IPS-15b (cell line): ENCODE data around the gene STX16.

Experiments used
- H3K27me3 ChIP-seq: one replicate; pipeline ENCODE4 v1.6.1; 2013; ENCODE audit warnings: low read length; ENCODE audit not compliant: control insufficient read depth, insufficient read depth
- H3K36me3 ChIP-seq: one replicate; pipeline ENCODE4 v1.6.1; 2013; ENCODE audit warnings: low read length; ENCODE audit not compliant: control insufficient read depth, insufficient read depth
- H3K4me1 ChIP-seq: one replicate; pipeline ENCODE4 v1.6.1; 2013; ENCODE audit warnings: mild to moderate bottlenecking, low read length; ENCODE audit not compliant: control insufficient read depth, insufficient read depth
- H3K4me3 ChIP-seq: one replicate; pipeline ENCODE4 v1.5.1; 2013; ENCODE audit warnings: low read depth, low read length
- H3K9ac ChIP-seq: one replicate; pipeline ENCODE4 v1.6.1; 2013; ENCODE audit warnings: low read depth, mild to moderate bottlenecking, low read length
- H3K9me3 ChIP-seq: one replicate; pipeline ENCODE4 v1.6.1; 2013; ENCODE audit warnings: mild to moderate bottlenecking, low read length; ENCODE audit not compliant: control insufficient read depth, insufficient read depth

Gene STX16

GRCh38 chr20:58611236-58612030, 39.6 kb upstream of the STX16 start:
- Histone ChIP-seq H3K27me3 (no peaks in the 10 kb centered on the region), H3K9me3 (no peaks in the 10 kb centered on the region), H3K9ac (no peak overlapping the region), H3K4me3 (no peak overlapping the region), H3K4me1 (no peaks in the 10 kb centered on the region), H3K36me3 (no peaks in the 10 kb centered on the region)

GRCh38 chr20:58612121-58612691, 38.9 kb upstream of the STX16 start:
- Histone ChIP-seq H3K36me3 (no peaks in the 10 kb centered on the region), H3K9ac (no peak overlapping the region), H3K27me3 (no peaks in the 10 kb centered on the region), H3K9me3 (no peaks in the 10 kb centered on the region), H3K4me3 (no peak overlapping the region), H3K4me1 (no peaks in the 10 kb centered on the region)

- Histone ChIP-seq H3K9me3 (peaks cover 4% of the 10 kb centered on the region), H3K27me3 (peaks cover 9% of the 10 kb centered on the region), H3K9ac (no peak overlapping the region), H3K36me3 (no peaks in the 10 kb centered on the region), H3K4me1 (no peaks in the 10 kb centered on the region), H3K4me3 (no peak overlapping the region)
Measured at GRCh38 chr20:58613061-58613854, 37.8 kb upstream of the STX16 start.

- Histone ChIP-seq H3K9ac (no peak overlapping the region), H3K9me3 (peaks cover 4% of the 10 kb centered on the region), H3K27me3 (peaks cover 11% of the 10 kb centered on the region), H3K4me3 (no peak overlapping the region), H3K36me3 (no peaks in the 10 kb centered on the region), H3K4me1 (peaks cover under 1% of the 10 kb centered on the region)
Measured at GRCh38 chr20:58614366-58614765, 36.7 kb upstream of the STX16 start.

- Histone ChIP-seq H3K9ac (no peak overlapping the region), H3K9me3 (peaks cover 4% of the 10 kb centered on the region), H3K4me3 (no peak overlapping the region), H3K4me1 (peaks cover 3% of the 10 kb centered on the region), H3K36me3 (no peaks in the 10 kb centered on the region), H3K27me3 (peaks cover 11% of the 10 kb centered on the region)
Measured at GRCh38 chr20:58614984-58615760, 35.9 kb upstream of the STX16 start.

- Histone ChIP-seq H3K9ac (no peak overlapping the region), H3K27me3 (peaks cover 11% of the 10 kb centered on the region)
Measured at GRCh38 chr20:58616411-58616810, 34.7 kb upstream of the STX16 start.

GRCh38 chr20:58617158-58617557, 33.9 kb upstream of the STX16 start:
- peaks cover 11% of the 10 kb centered on the region for H3K27me3 ChIP-seq
- no peak overlapping the region for H3K9ac ChIP-seq
- peaks cover 8% of the 10 kb centered on the region for H3K9me3 ChIP-seq

More at GRCh38 chr20:58616411-58616810, 34.7 kb upstream of the STX16 start:
- Histone ChIP-seq H3K4me3 (no peak overlapping the region), H3K36me3 (no peaks in the 10 kb centered on the region), H3K4me1 (peaks cover 3% of the 10 kb centered on the region), H3K9me3 (peaks cover 4% of the 10 kb centered on the region)

GRCh38 chr20:58618351-58619076, 32.6 kb upstream of the STX16 start:
- no peaks in the 10 kb centered on the region for H3K36me3 ChIP-seq
- H3K27me3 ChIP-seq: peaks cover 11% of the 10 kb centered on the region
- H3K9me3 ChIP-seq: peaks cover 14% of the 10 kb centered on the region
- H3K9ac ChIP-seq: no peak overlapping the region
- H3K4me1 ChIP-seq: peaks cover 3% of the 10 kb centered on the region
- no peak overlapping the region for H3K4me3 ChIP-seq

More at GRCh38 chr20:58617158-58617557, 33.9 kb upstream of the STX16 start:
- Histone ChIP-seq H3K4me3 (no peak overlapping the region), H3K36me3 (no peaks in the 10 kb centered on the region), H3K4me1 (peaks cover 3% of the 10 kb centered on the region)

GRCh38 chr20:58619077-58619863, 31.8 kb upstream of the STX16 start:
- Histone ChIP-seq H3K27me3 (peaks cover 11% of the 10 kb centered on the region), H3K9ac (no peak overlapping the region), H3K9me3 (peaks cover 15% of the 10 kb centered on the region), H3K4me3 (no peak overlapping the region), H3K36me3 (no peaks in the 10 kb centered on the region), H3K4me1 (peaks cover 3% of the 10 kb centered on the region)

GRCh38 chr20:58619864-58620431, 31.1 kb upstream of the STX16 start:
- H3K36me3 ChIP-seq: no peaks in the 10 kb centered on the region
- no peak overlapping the region for H3K9ac ChIP-seq
- H3K27me3 ChIP-seq: peaks cover 11% of the 10 kb centered on the region
- H3K9me3 ChIP-seq: peaks cover 15% of the 10 kb centered on the region
- peaks cover 3% of the 10 kb centered on the region for H3K4me1 ChIP-seq
- no peak overlapping the region for H3K4me3 ChIP-seq
